C4-2B (cell line): ENCODE results near the gene RIPOR3.

Experiments used
- CTCF ChIP-seq: fragments of 450-650 bp; conservative IDR thresholded peaks from 2 replicates; pipeline ENCODE4 v1.5.1; 2017; ENCODE audit warnings: mild to moderate bottlenecking
- ZFX ChIP-seq: fragments of 450-650 bp; IDR thresholded peaks from 2 replicates; pipeline ENCODE4 v1.6.1; 2017

GRCh38 chr20:50574108-50574507 lies 117.2 kb downstream of the RIPOR3 start:
- TF ChIP-seq CTCF = no peak
- no peak for TF ChIP-seq ZFX
